IMR-90 (cell line): ENCODE measurements around the gene KTN1. TPM values are rescaled to one million over a fixed set of nuclear protein-coding genes. Genes with fewer than 3 reads are reported as not detected.

ENCODE experiments used
- ATAC-seq: fragments of 200-7000 bp; cut with Tn5 transposase; 2 replicates; pipeline ENCODE4 v1.9.1; 2020; ENCODE audit warnings: low read depth, mild to moderate bottlenecking, moderate library complexity
- BruUV-seq: library from RNA; stranded (reverse); fragments of 400-500 nt; replicated peaks from 2 replicates; lab custom pipeline; 2021; lab: Mats Ljungman, UMichigan
- CTCF ChIA-PET: fragments of 300-600 bp; formaldehyde crosslinking; extraction: SDS; loops from one replicate; lab custom pipeline; 2021; ENCODE audit warnings: antibody characterized with exemption; lab: Yijun Ruan, JAX
- POLR2A ChIA-PET: fragments of 300-600 bp; sonication (Branson Sonifier 250); formaldehyde crosslinking; loops from one replicate; lab custom pipeline; 2022; ENCODE audit warnings: antibody characterized with exemption; ENCODE audit not compliant: unreplicated experiment; lab: Charles Lee
- DNase-seq: peaks from one replicate; pipeline ENCODE4 v3.0.0; 2013
- H2AFZ ChIP-seq: replicated peaks from 2 replicates; pipeline ENCODE3; 2013; ENCODE audit warnings: low read length, mild to moderate bottlenecking; ENCODE audit not compliant: poor library complexity
- H2AK5ac ChIP-seq: 2 replicates; pipeline ENCODE4 v1.6.1; 2013; ENCODE audit warnings: low read depth, low read length, inconsistent platforms
- H2AK9ac ChIP-seq: replicated peaks from 2 replicates; pipeline ENCODE3; 2013; ENCODE audit warnings: mild to moderate bottlenecking, low read depth, low read length, moderate library complexity; ENCODE audit not compliant: poor library complexity
- H2BK120ac ChIP-seq: 2 replicates; pipeline ENCODE4 v1.6.1; 2013; ENCODE audit warnings: low read depth, low read length, inconsistent platforms
- H2BK15ac ChIP-seq: 3 replicates; pipeline ENCODE4 v1.6.1; 2013; ENCODE audit warnings: low read depth, low read length, inconsistent platforms
- H2BK20ac ChIP-seq: 2 replicates; pipeline ENCODE4 v1.6.1; 2013; ENCODE audit warnings: low read depth, mild to moderate bottlenecking, inconsistent platforms, low read length, moderate library complexity
- H2BK5ac ChIP-seq: 2 replicates; pipeline ENCODE4 v1.6.1; 2013; ENCODE audit warnings: mild to moderate bottlenecking, low read depth, low read length, inconsistent platforms; ENCODE audit not compliant: poor library complexity, severe bottlenecking
- H3K14ac ChIP-seq: replicated peaks from 2 replicates; pipeline ENCODE4 v1.6.1; 2013; ENCODE audit warnings: low read depth, low read length, inconsistent platforms
- H3K18ac ChIP-seq: 2 replicates; pipeline ENCODE4 v1.6.1; 2013; ENCODE audit warnings: low read depth, low read length, control low read depth
- H3K23ac ChIP-seq: 2 replicates; pipeline ENCODE4 v1.6.1; 2013; ENCODE audit warnings: low read depth, low read length, inconsistent platforms
- H3K27ac ChIP-seq: 2 replicates; pipeline ENCODE4 v1.5.1; 2013; ENCODE audit warnings: mild to moderate bottlenecking, control low read depth, low read length; ENCODE audit not compliant: insufficient read depth
- H3K27me3 ChIP-seq: 2 replicates; pipeline ENCODE4 v1.6.1; 2013; ENCODE audit warnings: low read length; ENCODE audit not compliant: control insufficient read depth, insufficient read depth
- H3K36me3 ChIP-seq: 2 replicates; pipeline ENCODE4 v1.6.1; 2013; ENCODE audit warnings: low read length, mixed read lengths; ENCODE audit not compliant: control insufficient read depth, insufficient read depth
- H3K4ac ChIP-seq: 2 replicates; pipeline ENCODE4 v1.6.1; 2013; ENCODE audit warnings: low read depth, low read length, inconsistent platforms
- H3K4me1 ChIP-seq: 2 replicates; pipeline ENCODE4 v1.6.1; 2013; ENCODE audit warnings: low read length, mixed read lengths; ENCODE audit not compliant: control insufficient read depth, insufficient read depth
- H3K4me2 ChIP-seq: 2 replicates; pipeline ENCODE4 v1.6.1; 2013; ENCODE audit warnings: low read depth, mild to moderate bottlenecking, control low read depth, low read length, moderate library complexity
- H3K4me3 ChIP-seq: 2 replicates; pipeline ENCODE4 v1.5.1; 2013; ENCODE audit warnings: low read depth, mild to moderate bottlenecking, control low read depth, low read length, moderate library complexity; ENCODE audit not compliant: insufficient read depth
- H3K56ac ChIP-seq: 2 replicates; pipeline ENCODE4 v1.6.1; 2013; ENCODE audit warnings: low read length, inconsistent platforms; ENCODE audit not compliant: insufficient read depth; ENCODE audit errors: extremely low read depth
- H3K79me1 ChIP-seq, 2 experiments: 2 replicates each; pipeline ENCODE4 v1.6.1; 2013; ENCODE audit warnings: low read length in 2 of 2, inconsistent platforms in 1 of 2, low read depth in 1 of 2
- H3K9ac ChIP-seq: 2 replicates; pipeline ENCODE4 v1.6.1; 2013; ENCODE audit warnings: low read depth, low read length, control low read depth
- H3K9me1 ChIP-seq: 2 replicates; pipeline ENCODE4 v1.6.1; 2013; ENCODE audit warnings: low read length, inconsistent platforms; ENCODE audit not compliant: insufficient read depth
- H3K9me3 ChIP-seq: 2 replicates; pipeline ENCODE4 v1.6.1; 2013; ENCODE audit warnings: low read length; ENCODE audit not compliant: control insufficient read depth, insufficient read depth
- H4K20me1 ChIP-seq: 2 replicates; pipeline ENCODE4 v1.6.1; 2013; ENCODE audit warnings: low read length, inconsistent platforms; ENCODE audit not compliant: insufficient read depth
- H4K5ac ChIP-seq: 2 replicates; pipeline ENCODE4 v1.6.1; 2013; ENCODE audit warnings: mild to moderate bottlenecking, low read depth, low read length, control low read depth
- H4K8ac ChIP-seq, 2 experiments: 2 replicates each; pipeline ENCODE4 v1.6.1; 2013; ENCODE audit warnings: low read depth in 2 of 2, low read length in 2 of 2, control low read depth in 1 of 2, inconsistent platforms in 1 of 2
- H4K91ac ChIP-seq: 2 replicates; pipeline ENCODE4 v1.6.1; 2013; ENCODE audit warnings: low read depth, low read length, inconsistent platforms; ENCODE audit not compliant: insufficient read depth
- BHLHE40 ChIP-seq: fragments of 150-350 bp; IDR thresholded peaks from 2 replicates; pipeline ENCODE4 v1.6.1; 2016; ENCODE audit warnings: mild to moderate bottlenecking, low read depth, low read length
- CEBPB ChIP-seq: IDR thresholded peaks from 2 replicates; pipeline ENCODE4 v1.6.1; 2012; ENCODE audit warnings: low read depth, low read length, improper control_type of control experiment
- CHD1 ChIP-seq: IDR thresholded peaks from 2 replicates; pipeline ENCODE4 v1.6.1; 2012; ENCODE audit warnings: low read depth, low read length, improper control_type of control experiment
- ELK1 ChIP-seq: fragments of 150-350 bp; IDR thresholded peaks from 2 replicates; pipeline ENCODE4 v1.6.1; 2016; ENCODE audit warnings: low read depth, mild to moderate bottlenecking, low read length, moderate library complexity, borderline replicate concordance
- FOS ChIP-seq: fragments of 150-350 bp; IDR thresholded peaks from 2 replicates; pipeline ENCODE4 v1.6.1; 2016; ENCODE audit warnings: low read depth, low read length
- MAFK ChIP-seq: IDR thresholded peaks from 2 replicates; pipeline ENCODE4 v1.6.1; 2012; ENCODE audit warnings: low read depth, low read length, improper control_type of control experiment
- MXI1 ChIP-seq: IDR thresholded peaks from 2 replicates; pipeline ENCODE4 v1.6.1; 2012; ENCODE audit warnings: low read depth, mild to moderate bottlenecking, low read length, moderate library complexity, borderline replicate concordance
- NFE2L2 ChIP-seq: fragments of 150-350 bp; IDR thresholded peaks from 2 replicates; pipeline ENCODE4 v1.6.1; 2016; ENCODE audit warnings: low read depth, mild to moderate bottlenecking, low read length
- POLR2A ChIP-seq: IDR thresholded peaks from 2 replicates; pipeline ENCODE4 v1.6.1; 2012; ENCODE audit warnings: mild to moderate bottlenecking, low read depth, low read length
- RAD21 ChIP-seq: IDR thresholded peaks from 2 replicates; pipeline ENCODE4 v1.6.1; 2012; ENCODE audit warnings: low read length, improper control_type of control experiment
- RCOR1 ChIP-seq: IDR thresholded peaks from 2 replicates; pipeline ENCODE4 v1.6.1; 2012; ENCODE audit warnings: mild to moderate bottlenecking, low read length, improper control_type of control experiment; ENCODE audit not compliant: insufficient replicate concordance
- RFX5 ChIP-seq: IDR thresholded peaks from 2 replicates; pipeline ENCODE4 v1.8.0; 2012; ENCODE audit warnings: low read depth, mild to moderate bottlenecking, low read length, moderate library complexity
- SMC3 ChIP-seq: fragments of 150-350 bp; IDR thresholded peaks from 2 replicates; pipeline ENCODE4 v1.6.1; 2016; ENCODE audit warnings: low read depth, mild to moderate bottlenecking, antibody characterized with exemption, low read length, moderate library complexity
- USF2 ChIP-seq: fragments of 150-350 bp; IDR thresholded peaks from 2 replicates; pipeline ENCODE4 v1.6.1; 2017; ENCODE audit warnings: mild to moderate bottlenecking, antibody characterized with exemption, low read length, low read depth
- WGBS, 2 experiments: methylation state at CpG; one replicate each; pipeline versions ENCODE4 v1.1.5 to v1.1.7; 2013; ENCODE audit warnings: missing lambda C conversion rate in 2 of 2; ENCODE audit not compliant: insufficient read length in 1 of 2; ENCODE audit errors: extremely low coverage in 2 of 2; 5-methylcytosine and 5-hydroxymethylcytosine counted together
- dilution Hi-C: fragments of 300-500 bp; cut with HindIII; formaldehyde crosslinking; loops from one replicate; pipeline ENCODE4 v1.14.3; 2018; ENCODE audit warnings: low sequenced_read_pairs; ENCODE audit not compliant: unreplicated experiment
- in situ Hi-C: fragments of 300-500 bp; cut with MboI; formaldehyde crosslinking; loops from 3 replicates; pipeline ENCODE4 v1.14.3; 2019; ENCODE audit warnings: low sequenced_read_pairs, inconsistent platforms, mixed read lengths
- intact Hi-C: fragments of 100-400 bp; cut with micrococcal nuclease; formaldehyde crosslinking; loops from 2 replicates; pipeline ENCODE4 v1.10.0; 2022
- polyA plus RNA-seq, 3 experiments: library from polyadenylated mRNA; depleted of rRNA; stranded (reverse); fragments of >200 nt; gene quantifications; 2 replicates each; pipeline ENCODE4 v1.2.3, GENCODE V29; 2012; ENCODE audit warnings: low replicate concordance in 1 of 3
- total RNA-seq: library from RNA; depleted of rRNA; stranded (reverse); fragments of >200 nt; gene quantifications from 2 replicates; pipeline ENCODE4 v1.2.3, GENCODE V29; 2012
- TF ChIP-seq, protein P1 (sequence below): conservative IDR thresholded peaks from 2 replicates; pipeline ENCODE4 v1.5.1; 2012; ENCODE audit warnings: mild to moderate bottlenecking, low read depth, low read length, improper control_type of control experiment

Gene KTN1
- total and polyA plus RNA-seq, 2 of the 4 experiments (the other 2 are of a cell fraction) = 42.1 to 57.2 TPM

GRCh38 chr14:55650992-55651391 is 71.0 kb downstream of the KTN1 start (continued):
- no peak for TF ChIP-seq FOS

DNA sequence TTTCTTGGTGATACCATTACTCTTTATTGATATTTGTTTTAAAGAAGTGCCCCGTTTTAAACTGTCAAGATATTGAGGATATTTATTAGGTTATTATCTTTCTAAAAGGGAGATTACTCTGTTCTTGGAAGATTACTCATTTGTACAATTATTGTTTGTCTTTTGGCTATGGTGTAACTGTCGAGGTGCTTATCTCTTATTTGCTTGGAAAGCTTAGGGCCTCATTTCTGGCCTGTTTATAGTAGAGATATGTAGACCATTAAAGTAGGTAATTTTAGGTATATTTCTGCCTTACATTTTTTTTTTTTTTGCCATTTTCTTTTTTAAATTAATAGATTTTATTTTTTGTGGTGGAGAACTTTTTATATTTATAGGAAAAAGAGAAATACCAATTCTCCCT is 74.2 kb downstream of the KTN1 start:
- no TSS peak for BruUV-seq
- ChIA-PET POLR2A (no interaction called here), CTCF (no interaction called here)
- Histone ChIP-seq H3K9me3 (no peaks in the 10 kb centered on the region), H2BK15ac (no peak overlapping the region), H2AK9ac (no peak overlapping the region), H3K4me3 (no peak overlapping the region), H2BK20ac (no peak overlapping the region), H3K79me1 (no peaks in the 10 kb centered on the region), H2BK120ac (no peak overlapping the region), H2BK5ac (no peak overlapping the region), H3K4ac (no peak overlapping the region), H4K5ac (no peak overlapping the region), H4K8ac (no peak overlapping the region), H3K14ac (no peak overlapping the region), H3K9ac (no peak overlapping the region), H3K18ac (no peak overlapping the region), H3K4me1 (no peaks in the 10 kb centered on the region), H3K4me2 (no peak overlapping the region), H3K9me1 (no peaks in the 10 kb centered on the region), H3K56ac (no peak overlapping the region), H2AK5ac (no peak overlapping the region), H3K36me3 (peaks cover 22% of the 10 kb centered on the region; the same call in 1 of the 2 replicates), H2AFZ (no peak overlapping the region), H4K91ac (no peak overlapping the region), H4K20me1 (no peaks in the 10 kb centered on the region), H3K27me3 (no peaks in the 10 kb centered on the region), H3K23ac (no peak overlapping the region), H3K27ac (no peak overlapping the region)
- intact Hi-C loops (loop anchor here (5.0 kb wide), 1 partner anchor 47 kb away; no protein-coding TSS in a partner anchor), dilution Hi-C loops (no loop called here), in situ Hi-C loops (no loop called here)
- WGBS, 2 experiments = no CpG with 5 or more reads among the region's 2 CpGs
- no peak for ATAC-seq
- DNase-seq = no peak
- TF ChIP-seq USF2 (no peak), RCOR1 (no peak), ELK1 (no peak), MXI1 (no peak), MAFK (no peak), SMC3 (no peak), RAD21 (no peak), NFE2L2 (no peak), BHLHE40 (no peak), RFX5 (no peak), CEBPB (no peak), POLR2A (no peak), CHD1 (no peak), FOS (no peak)
- TF ChIP-seq, protein P1, sequence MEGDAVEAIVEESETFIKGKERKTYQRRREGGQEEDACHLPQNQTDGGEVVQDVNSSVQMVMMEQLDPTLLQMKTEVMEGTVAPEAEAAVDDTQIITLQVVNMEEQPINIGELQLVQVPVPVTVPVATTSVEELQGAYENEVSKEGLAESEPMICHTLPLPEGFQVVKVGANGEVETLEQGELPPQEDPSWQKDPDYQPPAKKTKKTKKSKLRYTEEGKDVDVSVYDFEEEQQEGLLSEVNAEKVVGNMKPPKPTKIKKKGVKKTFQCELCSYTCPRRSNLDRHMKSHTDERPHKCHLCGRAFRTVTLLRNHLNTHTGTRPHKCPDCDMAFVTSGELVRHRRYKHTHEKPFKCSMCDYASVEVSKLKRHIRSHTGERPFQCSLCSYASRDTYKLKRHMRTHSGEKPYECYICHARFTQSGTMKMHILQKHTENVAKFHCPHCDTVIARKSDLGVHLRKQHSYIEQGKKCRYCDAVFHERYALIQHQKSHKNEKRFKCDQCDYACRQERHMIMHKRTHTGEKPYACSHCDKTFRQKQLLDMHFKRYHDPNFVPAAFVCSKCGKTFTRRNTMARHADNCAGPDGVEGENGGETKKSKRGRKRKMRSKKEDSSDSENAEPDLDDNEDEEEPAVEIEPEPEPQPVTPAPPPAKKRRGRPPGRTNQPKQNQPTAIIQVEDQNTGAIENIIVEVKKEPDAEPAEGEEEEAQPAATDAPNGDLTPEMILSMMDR = no peak
